ENCODE data around the gene AREG.
"Not testable (repeated sequence)": the region's sequence is repeated elsewhere in the genome, so short reads cannot be mapped to it uniquely, and the experiment has no call there.

- not testable (repeated sequence) for TF ChIP-seq TCF7L2 (IDR thresholded peaks at IDR 0.05; ENCODE audit: low read depth, low read length); SIN3A (IDR thresholded peaks at IDR 0.05; ENCODE audit: borderline replicate concordance, insufficient read depth, low read depth, low read length); POLR2AphosphoS5 (IDR thresholded peaks at IDR 0.05; ENCODE audit: low read depth, low read length)
- TF ChIP-seq, protein P1, sequence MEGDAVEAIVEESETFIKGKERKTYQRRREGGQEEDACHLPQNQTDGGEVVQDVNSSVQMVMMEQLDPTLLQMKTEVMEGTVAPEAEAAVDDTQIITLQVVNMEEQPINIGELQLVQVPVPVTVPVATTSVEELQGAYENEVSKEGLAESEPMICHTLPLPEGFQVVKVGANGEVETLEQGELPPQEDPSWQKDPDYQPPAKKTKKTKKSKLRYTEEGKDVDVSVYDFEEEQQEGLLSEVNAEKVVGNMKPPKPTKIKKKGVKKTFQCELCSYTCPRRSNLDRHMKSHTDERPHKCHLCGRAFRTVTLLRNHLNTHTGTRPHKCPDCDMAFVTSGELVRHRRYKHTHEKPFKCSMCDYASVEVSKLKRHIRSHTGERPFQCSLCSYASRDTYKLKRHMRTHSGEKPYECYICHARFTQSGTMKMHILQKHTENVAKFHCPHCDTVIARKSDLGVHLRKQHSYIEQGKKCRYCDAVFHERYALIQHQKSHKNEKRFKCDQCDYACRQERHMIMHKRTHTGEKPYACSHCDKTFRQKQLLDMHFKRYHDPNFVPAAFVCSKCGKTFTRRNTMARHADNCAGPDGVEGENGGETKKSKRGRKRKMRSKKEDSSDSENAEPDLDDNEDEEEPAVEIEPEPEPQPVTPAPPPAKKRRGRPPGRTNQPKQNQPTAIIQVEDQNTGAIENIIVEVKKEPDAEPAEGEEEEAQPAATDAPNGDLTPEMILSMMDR (IDR thresholded peaks at IDR 0.05): not testable (repeated sequence)
Measured at GRCh38 chr4:74398894-74399589, 45.9 kb upstream of the AREG start.

Measured in Panc1 (cell line).